Body of pancreas (tissue), 4 donors: ENCODE data around the gene ARG2. TPM values are rescaled to one million over a fixed set of nuclear protein-coding genes. Genes with fewer than 3 reads are reported as not detected.
A peak's percentile ranks its signal among the peaks of the same experiment; 100 is the strongest.

Experiments
- ATAC-seq: fragments of 150-250 bp; one replicate; pipeline ENCODE4 v1.9.1; 2016
- DNase-seq, 4 donors: peaks; one replicate each; pipeline ENCODE4 v3.0.0-alpha.2; 2019
- H3K27ac ChIP-seq, 4 donors: fragments of 200-600 bp; sonication (generic); 1 replicate in 3 of 4; 2 replicates in 1 of 4; pipeline versions ENCODE4 v1.5.1 to v1.6.1; 2016 to 2019; ENCODE audit warnings: mild to moderate bottlenecking in 1 of 4, mixed read lengths in 1 of 4, moderate library complexity in 1 of 4
- H3K27me3 ChIP-seq, 2 donors: fragments of 200-600 bp; sonication (generic); one replicate each; pipeline ENCODE4 v1.6.0; 2016; ENCODE audit warnings: mild to moderate bottlenecking in 1 of 2
- H3K36me3 ChIP-seq, 2 donors: fragments of 200-600 bp; sonication (generic); replicated peaks in 1 of 2; 2 replicates each; pipeline ENCODE4 v1.5.1; 2016; ENCODE audit warnings: low read depth in 2 of 2; ENCODE audit not compliant: insufficient read depth in 1 of 2
- H3K4me1 ChIP-seq: fragments of 200-600 bp; sonication (generic); one replicate; pipeline ENCODE4 v1.6.0; 2016
- H3K4me3 ChIP-seq, 2 donors: fragments of 200-600 bp; sonication (generic); 1 replicate in 1 of 2; 2 replicates in 1 of 2; pipeline ENCODE4 v1.5.1; 2016 to 2019
- H3K9me3 ChIP-seq, 3 donors: fragments of 200-600 bp; sonication (generic); 1 replicate in 2 of 3; 2 replicates in 1 of 3; pipeline ENCODE4 v1.5.1; 2016
- CTCF ChIP-seq, 7 experiments: fragments of 450-650 bp in 4 of 7; fragments of 200-600 bp in 3 of 7; sonication (generic) in 3 of 7; IDR thresholded peaks; one replicate each; pipeline ENCODE4 v1.5.1; 2016 to 2019; ENCODE audit warnings: antibody characterized with exemption in 7 of 7
- POLR2A ChIP-seq, 3 donors: fragments of 450-650 bp; IDR thresholded peaks; one replicate each; pipeline ENCODE4 v1.6.1; 2016; ENCODE audit warnings: antibody characterized with exemption in 3 of 3, mild to moderate bottlenecking in 2 of 3
- WGBS, 2 donors: methylation state at CpG; one replicate each; pipeline ENCODE4 v1.1.5; 2017; 5-methylcytosine and 5-hydroxymethylcytosine counted together
- intact Hi-C: fragments of 100-400 bp; cut with DNase I; formaldehyde crosslinking; loops from one replicate; pipeline ENCODE4 v1.15.1; 2023
- total RNA-seq, 2 donors: library from RNA; depleted of rRNA; stranded (reverse); fragments of >200 nt; gene quantifications; one replicate each; pipeline ENCODE4 v1.1.0, GENCODE V29; 2016

ARG2 gene
- total RNA-seq, 2 donors from 2014 or later: 3.6 to 4.6 TPM

GRCh38 chr14:67680121-67680602 is 60.4 kb downstream of the ARG2 start:
- no peak for ATAC-seq

GRCh38 chr14:67680941-67681340 is 61.2 kb downstream of the ARG2 start:
- ATAC-seq (no peak), DNase-seq (peak in 1 of 4 donors; percentile 28)
- Histone ChIP-seq H3K4me1 (no peaks in the 10 kb centered on the region), H3K36me3 (no peaks in the 10 kb centered on the region), H3K9me3 (no peaks in the 10 kb centered on the region), H3K27me3 (no peaks in the 10 kb centered on the region), H3K27ac (no peak overlapping the region), H3K4me3 (no peak overlapping the region)
- WGBS, 2 donors: 77 to 90% methylated on average over 2 of the region's 2 CpGs
- intact Hi-C loops: no loop called here
- TF ChIP-seq CTCF (IDR thresholded peaks at IDR 0.05) (no peak), POLR2A (IDR thresholded peaks at IDR 0.05) (no peak)

More at GRCh38 chr14:67680121-67680602, 60.4 kb downstream of the ARG2 start:
- H3K27me3 ChIP-seq: no peaks in the 10 kb centered on the region
- H3K9me3 ChIP-seq: no peaks in the 10 kb centered on the region
- H3K4me3 ChIP-seq: no peak overlapping the region
- no peaks in the 10 kb centered on the region for H3K36me3 ChIP-seq
- no peak overlapping the region for H3K27ac ChIP-seq
- DNase-seq: no peak
- peaks cover 6% of the 10 kb centered on the region for H3K4me1 ChIP-seq
- WGBS, 2 donors: 68 to 75% methylated on average over 3 of the region's 3 CpGs
- intact Hi-C loops: no loop called here
- TF ChIP-seq CTCF (IDR thresholded peaks at IDR 0.05) (no peak), POLR2A (IDR thresholded peaks at IDR 0.05) (no peak)

GRCh38 chr14:67683842-67684241 is 64.1 kb downstream of the ARG2 start:
- TF ChIP-seq POLR2A (IDR thresholded peaks at IDR 0.05): no peak
- TF ChIP-seq CTCF (IDR thresholded peaks at IDR 0.05): no peak
- Histone ChIP-seq H3K9me3 (no peaks in the 10 kb centered on the region), H3K27me3 (no peaks in the 10 kb centered on the region), H3K27ac (peak overlapping the region in 1 of 4 donors; percentile 11), H3K36me3 (no peaks in the 10 kb centered on the region), H3K4me3 (no peak overlapping the region), H3K4me1 (no peaks in the 10 kb centered on the region)
- ATAC-seq: no peak
- intact Hi-C loops: no loop called here
- DNase-seq: no peak

- H3K9me3 ChIP-seq: no peaks in the 10 kb centered on the region
- H3K27ac ChIP-seq: no peak overlapping the region
- H3K27me3 ChIP-seq: no peaks in the 10 kb centered on the region
- intact Hi-C loops: no loop called here
- ATAC-seq (no peak), DNase-seq (no peak)
- H3K4me1 ChIP-seq: peaks cover 6% of the 10 kb centered on the region
- TF ChIP-seq POLR2A (IDR thresholded peaks at IDR 0.05) (no peak), CTCF (IDR thresholded peaks at IDR 0.05) (no peak)
- peaks cover 0 to 9% of the 10 kb centered on the region in 2 donors for H3K36me3 ChIP-seq
- WGBS, 2 donors: 95 to 96% methylated on average over 4 of the region's 4 CpGs
- H3K4me3 ChIP-seq: no peak overlapping the region
Observed at GRCh38 chr14:67690011-67690410, 70.3 kb downstream of the ARG2 start.

GRCh38 chr14:67694791-67695393 is 75.2 kb downstream of the ARG2 start:
- H3K9me3 ChIP-seq: no peaks in the 10 kb centered on the region
- intact Hi-C loops: no loop called here
- no peaks in the 10 kb centered on the region for H3K27me3 ChIP-seq
- no peak for TF ChIP-seq CTCF (IDR thresholded peaks at IDR 0.05)
- TF ChIP-seq POLR2A (IDR thresholded peaks at IDR 0.05): no peak
- DNase-seq (peak; percentile 85 to 94 (median 92)), ATAC-seq (peak; percentile 92)
- peak overlapping the region; percentile 47 to 75 for H3K4me3 ChIP-seq
- H3K4me1 ChIP-seq: peaks cover 6% of the 10 kb centered on the region
- WGBS, 2 donors: 1% methylated on average over 21 of the region's 21 CpGs
- H3K36me3 ChIP-seq: peaks cover 0 to 2% of the 10 kb centered on the region in 2 donors
- H3K27ac ChIP-seq: peak overlapping the region; percentile 85 to 88 (median 86)
